ENCODE data around the gene SLC25A52.

The SLC25A52 gene

DNA sequence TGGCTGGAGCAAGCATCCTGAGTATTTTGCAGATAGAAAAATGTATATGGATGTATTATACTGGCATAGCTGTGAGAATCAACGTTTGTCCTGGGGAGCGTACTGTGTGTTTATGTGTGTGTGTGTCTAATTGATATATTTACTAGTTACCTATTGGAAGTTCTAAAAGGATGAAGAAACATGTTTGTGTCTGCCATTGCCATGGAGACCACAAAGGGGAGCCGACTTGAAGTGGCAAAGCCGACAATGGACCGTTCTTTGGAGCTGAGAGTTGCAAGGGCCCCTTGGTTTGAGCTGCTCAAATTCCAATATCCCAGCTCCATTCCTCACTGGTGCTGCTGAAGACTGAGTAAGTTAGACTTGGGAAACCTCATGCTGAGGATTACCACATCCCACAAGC, 14.3 kb upstream of the SLC25A52 start:
- no peak overlapping the region; the same call in 1 of the 2 replicates for H3K9ac ChIP-seq
- H3K27ac ChIP-seq: peak overlapping the region; percentile 67; the same call in 1 of the 2 replicates
- peaks cover 28% of the 10 kb centered on the region for H3K4me1 ChIP-seq (ENCODE audit: low read depth, poor library complexity, severe bottlenecking)
- TF ChIP-seq, protein P1, sequence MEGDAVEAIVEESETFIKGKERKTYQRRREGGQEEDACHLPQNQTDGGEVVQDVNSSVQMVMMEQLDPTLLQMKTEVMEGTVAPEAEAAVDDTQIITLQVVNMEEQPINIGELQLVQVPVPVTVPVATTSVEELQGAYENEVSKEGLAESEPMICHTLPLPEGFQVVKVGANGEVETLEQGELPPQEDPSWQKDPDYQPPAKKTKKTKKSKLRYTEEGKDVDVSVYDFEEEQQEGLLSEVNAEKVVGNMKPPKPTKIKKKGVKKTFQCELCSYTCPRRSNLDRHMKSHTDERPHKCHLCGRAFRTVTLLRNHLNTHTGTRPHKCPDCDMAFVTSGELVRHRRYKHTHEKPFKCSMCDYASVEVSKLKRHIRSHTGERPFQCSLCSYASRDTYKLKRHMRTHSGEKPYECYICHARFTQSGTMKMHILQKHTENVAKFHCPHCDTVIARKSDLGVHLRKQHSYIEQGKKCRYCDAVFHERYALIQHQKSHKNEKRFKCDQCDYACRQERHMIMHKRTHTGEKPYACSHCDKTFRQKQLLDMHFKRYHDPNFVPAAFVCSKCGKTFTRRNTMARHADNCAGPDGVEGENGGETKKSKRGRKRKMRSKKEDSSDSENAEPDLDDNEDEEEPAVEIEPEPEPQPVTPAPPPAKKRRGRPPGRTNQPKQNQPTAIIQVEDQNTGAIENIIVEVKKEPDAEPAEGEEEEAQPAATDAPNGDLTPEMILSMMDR (conservative IDR thresholded peaks at IDR 0.05; ENCODE audit: low read depth, low read length): no peak
- H2AFZ ChIP-seq (ENCODE audit: low read depth): peak overlapping the region; percentile 68; the same call in 1 of the 2 replicates
- H3K27me3 ChIP-seq (ENCODE audit: insufficient read depth, low read depth): no peaks in the 10 kb centered on the region
- no peak overlapping the region for H3K4me3 ChIP-seq (IDR thresholded peaks at IDR 0.05; ENCODE audit: insufficient read depth, low read depth, low read length)
- no peaks in the 10 kb centered on the region for H3K36me3 ChIP-seq (ENCODE audit: insufficient read depth)
- H4K20me1 ChIP-seq (ENCODE audit: insufficient read depth): no peaks in the 10 kb centered on the region
- no peaks in the 10 kb centered on the region for H3K79me2 ChIP-seq (ENCODE audit: insufficient read depth, low read depth)
- peak overlapping the region; percentile 91 for H3K4me2 ChIP-seq

DNA sequence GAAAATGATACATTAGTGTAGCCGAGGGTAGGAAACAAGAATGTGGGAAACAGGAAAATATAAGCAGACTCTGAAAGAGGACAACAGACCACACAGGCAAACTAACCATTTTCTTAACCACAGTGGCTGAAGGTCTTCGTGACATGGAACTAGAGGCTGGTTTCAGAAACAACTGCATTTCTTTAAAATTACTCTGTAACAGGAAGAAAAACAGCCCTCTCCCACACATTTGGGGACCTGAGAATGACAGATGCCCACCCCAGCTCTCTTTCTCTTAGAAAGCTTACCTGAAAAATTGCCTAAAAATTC, 13.8 kb upstream of the SLC25A52 start:
- Histone ChIP-seq H3K4me2 (peak overlapping the region; percentile 91), H3K9ac (peak overlapping the region; percentile 39), H3K27me3 (ENCODE audit: insufficient read depth, low read depth) (no peaks in the 10 kb centered on the region), H3K4me1 (ENCODE audit: low read depth, poor library complexity, severe bottlenecking) (peaks cover 28% of the 10 kb centered on the region), H4K20me1 (ENCODE audit: insufficient read depth) (no peaks in the 10 kb centered on the region), H3K4me3 (IDR thresholded peaks at IDR 0.05; ENCODE audit: insufficient read depth, low read depth, low read length) (no peak overlapping the region), H3K27ac (peak overlapping the region; percentile 67), H3K79me2 (ENCODE audit: insufficient read depth, low read depth) (no peaks in the 10 kb centered on the region), H2AFZ (ENCODE audit: low read depth) (peak overlapping the region; percentile 68), H3K36me3 (ENCODE audit: insufficient read depth) (no peaks in the 10 kb centered on the region)
- TF ChIP-seq, protein P1 (conservative IDR thresholded peaks at IDR 0.05; ENCODE audit: low read depth, low read length): no peak

DNA sequence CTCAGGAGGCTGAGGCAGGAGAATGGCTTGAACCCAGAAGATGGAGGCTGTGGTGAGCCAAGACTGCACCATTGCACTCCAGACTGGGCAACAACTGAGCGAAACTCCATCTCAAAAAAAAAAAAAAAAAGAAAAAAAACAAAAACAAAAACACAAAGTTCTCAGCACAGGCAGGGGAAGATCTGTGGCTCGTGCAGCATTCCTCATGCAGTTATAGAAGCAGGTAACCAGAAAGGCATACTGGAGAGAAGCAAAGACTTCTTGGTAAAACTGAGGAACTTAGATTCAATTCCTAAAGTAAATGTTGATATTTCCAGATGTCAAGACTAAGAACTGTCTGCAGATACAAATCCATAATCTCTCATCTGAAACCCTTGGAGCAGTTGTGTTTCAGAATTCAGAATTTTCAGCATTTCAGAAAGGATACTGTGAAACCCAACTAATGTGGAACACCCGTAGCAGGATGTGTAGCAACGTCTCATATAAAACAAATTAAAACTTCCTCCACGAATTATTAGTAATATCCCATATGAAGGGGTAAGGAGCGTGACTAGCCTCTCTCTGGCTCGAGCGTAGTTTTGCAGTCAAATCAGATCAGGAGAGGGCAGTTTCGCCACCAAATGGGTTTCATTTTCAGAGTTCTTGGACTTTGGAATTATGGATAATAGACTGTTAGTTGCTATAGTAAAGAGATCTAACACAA, 13.2 kb upstream of the SLC25A52 start:
- peak overlapping the region; percentile 67 for H3K27ac ChIP-seq
- H3K9ac ChIP-seq: peak overlapping the region; percentile 39
- no peaks in the 10 kb centered on the region for H4K20me1 ChIP-seq (ENCODE audit: insufficient read depth)
- no peaks in the 10 kb centered on the region for H3K27me3 ChIP-seq (ENCODE audit: insufficient read depth, low read depth)
- peak overlapping the region; percentile 68 for H2AFZ ChIP-seq (ENCODE audit: low read depth)
- H3K4me1 ChIP-seq (ENCODE audit: low read depth, poor library complexity, severe bottlenecking): peaks cover 28% of the 10 kb centered on the region
- H3K4me2 ChIP-seq: peak overlapping the region; percentile 91
- H3K79me2 ChIP-seq (ENCODE audit: insufficient read depth, low read depth): no peaks in the 10 kb centered on the region
- no peaks in the 10 kb centered on the region for H3K36me3 ChIP-seq (ENCODE audit: insufficient read depth)
- TF ChIP-seq, protein P1 (conservative IDR thresholded peaks at IDR 0.05; ENCODE audit: low read depth, low read length): no peak
- H3K4me3 ChIP-seq (IDR thresholded peaks at IDR 0.05; ENCODE audit: insufficient read depth, low read depth, low read length): no peak overlapping the region

DNA sequence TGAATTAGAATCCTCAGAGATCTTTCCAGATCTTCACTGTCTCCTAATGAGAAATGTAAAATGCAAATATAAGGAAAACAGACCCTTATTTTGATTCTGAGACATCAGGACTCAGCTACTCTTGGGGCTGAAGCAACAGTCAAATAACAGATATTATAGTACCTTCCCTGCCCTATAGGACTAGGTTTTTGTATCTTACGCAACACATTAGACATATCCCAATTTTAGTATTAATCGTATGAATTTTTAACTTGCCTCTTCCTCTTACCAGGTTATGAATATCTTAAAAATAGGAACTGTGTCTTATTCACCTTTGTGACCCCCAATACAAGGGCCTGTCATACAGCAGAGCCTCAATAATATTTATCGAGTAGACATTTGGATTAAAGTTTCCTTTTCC, 12.0 kb upstream of the SLC25A52 start:
- no peaks in the 10 kb centered on the region for H3K36me3 ChIP-seq (ENCODE audit: insufficient read depth)
- TF ChIP-seq, protein P1 (conservative IDR thresholded peaks at IDR 0.05; ENCODE audit: low read depth, low read length): peak; percentile 39; the same call in 1 of the 2 replicates
- no peak overlapping the region for H2AFZ ChIP-seq (ENCODE audit: low read depth)
- H3K27ac ChIP-seq: no peak overlapping the region
- no peaks in the 10 kb centered on the region for H3K79me2 ChIP-seq (ENCODE audit: insufficient read depth, low read depth)
- H3K9ac ChIP-seq: no peak overlapping the region
- peaks cover 28% of the 10 kb centered on the region for H3K4me1 ChIP-seq (ENCODE audit: low read depth, poor library complexity, severe bottlenecking)
- no peak overlapping the region for H3K4me2 ChIP-seq
- no peaks in the 10 kb centered on the region for H3K27me3 ChIP-seq (ENCODE audit: insufficient read depth, low read depth)
- H4K20me1 ChIP-seq (ENCODE audit: insufficient read depth): no peaks in the 10 kb centered on the region
- H3K4me3 ChIP-seq (IDR thresholded peaks at IDR 0.05; ENCODE audit: insufficient read depth, low read depth, low read length): no peak overlapping the region
